ENCODE data around the gene E2F1. TPM values are rescaled to one million over a fixed set of nuclear protein-coding genes. Genes with fewer than 3 reads are reported as not detected.

The E2F1 gene
- total and polyA plus RNA-seq, 2 of the 4 experiments (the other 2 are of a cell fraction) = 10.9 to 14.0 TPM

DNA sequence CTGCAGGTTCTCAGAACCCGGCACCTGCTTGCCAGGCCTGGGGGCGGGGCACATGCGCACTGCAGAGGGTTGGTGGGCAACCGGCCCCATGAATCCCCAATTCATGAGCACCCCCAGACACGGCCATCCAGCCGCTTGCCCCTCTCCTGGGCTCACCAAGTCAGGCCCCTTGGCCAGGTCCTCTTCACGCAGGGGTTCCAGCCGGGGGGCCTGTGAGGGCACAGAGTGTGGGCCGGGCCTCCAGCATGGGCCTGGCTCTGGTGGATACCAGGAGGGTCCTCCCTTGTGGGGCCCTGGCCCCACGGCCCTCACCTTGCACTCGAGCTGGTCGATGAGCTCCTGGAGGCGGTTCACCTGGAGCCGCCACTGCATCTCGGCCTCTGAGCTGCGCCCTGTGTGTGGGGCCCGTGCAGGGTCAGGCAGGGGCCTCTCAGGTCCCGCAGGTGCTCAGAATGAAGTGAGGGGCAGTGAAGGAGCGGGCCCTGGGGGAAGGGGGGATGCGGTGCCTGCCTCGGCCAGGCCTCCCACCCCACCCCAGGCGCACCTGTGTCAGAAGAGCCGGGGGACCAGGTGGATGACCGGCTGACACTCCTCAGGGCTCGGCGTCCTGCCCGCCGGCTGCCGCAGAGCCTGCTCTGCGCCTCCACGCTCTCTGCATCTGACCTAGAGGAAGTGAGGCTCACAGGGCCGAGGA, 26.7 kb downstream of the E2F1 start:
- Histone ChIP-seq H3K4me1 (ENCODE audit: control insufficient read depth, insufficient read depth, low read length) (peaks cover 11% of the 10 kb centered on the region), H4K20me1 (ENCODE audit: insufficient read depth, low read length) (no peaks in the 10 kb centered on the region), H4K91ac (ENCODE audit: insufficient read depth, low read depth, low read length) (no peak overlapping the region), H2BK15ac (ENCODE audit: low read depth, low read length) (no peak overlapping the region), H2AK5ac (ENCODE audit: low read depth, low read length) (no peak overlapping the region), H3K9ac (ENCODE audit: low read depth, low read length) (no peak overlapping the region), H3K4me2 (ENCODE audit: low read depth, low read length) (no peak overlapping the region), H3K79me1 (ENCODE audit: low read depth in 1 of 2, low read length in 2 of 2) (peaks cover 7 to 23% of the 10 kb centered on the region in 2 experiments; a peak in 3 of 4 replicates), H3K9me3 (ENCODE audit: control insufficient read depth, insufficient read depth, low read length) (no peaks in the 10 kb centered on the region), H3K4ac (ENCODE audit: low read depth, low read length) (no peak overlapping the region), H4K8ac (ENCODE audit: low read depth in 2 of 2, low read length in 2 of 2) (no peak overlapping the region), H2AFZ (replicated peaks; ENCODE audit: low read length, poor library complexity) (no peak overlapping the region), H3K27ac (ENCODE audit: insufficient read depth, low read length) (no peak overlapping the region), H3K9me1 (ENCODE audit: insufficient read depth, low read length) (peaks cover 16% of the 10 kb centered on the region), H3K18ac (ENCODE audit: low read depth, low read length) (no peak overlapping the region), H2BK20ac (ENCODE audit: low read depth, low read length) (no peak overlapping the region), H3K23ac (ENCODE audit: low read depth, low read length) (no peak overlapping the region), H4K5ac (ENCODE audit: low read depth, low read length) (no peak overlapping the region), H2BK120ac (ENCODE audit: low read depth, low read length) (no peak overlapping the region), H3K4me3 (ENCODE audit: insufficient read depth, low read depth, low read length) (no peak overlapping the region), H3K36me3 (ENCODE audit: control insufficient read depth, insufficient read depth, low read length) (peaks cover 19% of the 10 kb centered on the region; the same call in 1 of the 2 replicates), H3K56ac (ENCODE audit: extremely low read depth, insufficient read depth, low read length) (no peak overlapping the region), H3K14ac (replicated peaks; ENCODE audit: low read depth, low read length) (no peak overlapping the region), H2BK5ac (ENCODE audit: low read depth, low read length, poor library complexity, severe bottlenecking) (no peak overlapping the region), H2AK9ac (replicated peaks; ENCODE audit: low read depth, low read length, poor library complexity) (no peak overlapping the region), H3K27me3 (ENCODE audit: control insufficient read depth, insufficient read depth, low read length) (no peaks in the 10 kb centered on the region)
- TF ChIP-seq, protein P1, sequence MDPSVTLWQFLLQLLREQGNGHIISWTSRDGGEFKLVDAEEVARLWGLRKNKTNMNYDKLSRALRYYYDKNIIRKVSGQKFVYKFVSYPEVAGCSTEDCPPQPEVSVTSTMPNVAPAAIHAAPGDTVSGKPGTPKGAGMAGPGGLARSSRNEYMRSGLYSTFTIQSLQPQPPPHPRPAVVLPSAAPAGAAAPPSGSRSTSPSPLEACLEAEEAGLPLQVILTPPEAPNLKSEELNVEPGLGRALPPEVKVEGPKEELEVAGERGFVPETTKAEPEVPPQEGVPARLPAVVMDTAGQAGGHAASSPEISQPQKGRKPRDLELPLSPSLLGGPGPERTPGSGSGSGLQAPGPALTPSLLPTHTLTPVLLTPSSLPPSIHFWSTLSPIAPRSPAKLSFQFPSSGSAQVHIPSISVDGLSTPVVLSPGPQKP (IDR thresholded peaks at IDR 0.05; ENCODE audit: borderline replicate concordance, low read depth, low read length) = no peak
- TF ChIP-seq SMC3 (IDR thresholded peaks at IDR 0.05; ENCODE audit: low read depth, low read length) (no peak), MAFK (IDR thresholded peaks at IDR 0.05; ENCODE audit: low read depth, low read length) (no peak), CEBPB (IDR thresholded peaks at IDR 0.05; ENCODE audit: low read depth, low read length) (no peak), CHD1 (IDR thresholded peaks at IDR 0.05; ENCODE audit: low read depth, low read length) (no peak), RAD21 (IDR thresholded peaks at IDR 0.05; ENCODE audit: low read length) (no peak), FOS (IDR thresholded peaks at IDR 0.05; ENCODE audit: low read depth, low read length) (no peak), BHLHE40 (IDR thresholded peaks at IDR 0.05; ENCODE audit: low read depth, low read length) (no peak), MXI1 (IDR thresholded peaks at IDR 0.05; ENCODE audit: borderline replicate concordance, low read depth, low read length) (no peak), MAZ (IDR thresholded peaks at IDR 0.05; ENCODE audit: borderline replicate concordance, low read depth, low read length) (no peak), NFE2L2 (IDR thresholded peaks at IDR 0.05; ENCODE audit: low read depth, low read length) (no peak), POLR2A (IDR thresholded peaks at IDR 0.05; ENCODE audit: low read depth, low read length) (no peak), RCOR1 (IDR thresholded peaks at IDR 0.05; ENCODE audit: insufficient replicate concordance, low read length) (no peak), RFX5 (IDR thresholded peaks at IDR 0.05; ENCODE audit: low read depth, low read length) (no peak)
- TF ChIP-seq, protein P2, sequence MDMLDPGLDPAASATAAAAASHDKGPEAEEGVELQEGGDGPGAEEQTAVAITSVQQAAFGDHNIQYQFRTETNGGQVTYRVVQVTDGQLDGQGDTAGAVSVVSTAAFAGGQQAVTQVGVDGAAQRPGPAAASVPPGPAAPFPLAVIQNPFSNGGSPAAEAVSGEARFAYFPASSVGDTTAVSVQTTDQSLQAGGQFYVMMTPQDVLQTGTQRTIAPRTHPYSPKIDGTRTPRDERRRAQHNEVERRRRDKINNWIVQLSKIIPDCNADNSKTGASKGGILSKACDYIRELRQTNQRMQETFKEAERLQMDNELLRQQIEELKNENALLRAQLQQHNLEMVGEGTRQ (IDR thresholded peaks at IDR 0.05; ENCODE audit: low read depth, low read length) = no peak
- TF ChIP-seq, protein P3, sequence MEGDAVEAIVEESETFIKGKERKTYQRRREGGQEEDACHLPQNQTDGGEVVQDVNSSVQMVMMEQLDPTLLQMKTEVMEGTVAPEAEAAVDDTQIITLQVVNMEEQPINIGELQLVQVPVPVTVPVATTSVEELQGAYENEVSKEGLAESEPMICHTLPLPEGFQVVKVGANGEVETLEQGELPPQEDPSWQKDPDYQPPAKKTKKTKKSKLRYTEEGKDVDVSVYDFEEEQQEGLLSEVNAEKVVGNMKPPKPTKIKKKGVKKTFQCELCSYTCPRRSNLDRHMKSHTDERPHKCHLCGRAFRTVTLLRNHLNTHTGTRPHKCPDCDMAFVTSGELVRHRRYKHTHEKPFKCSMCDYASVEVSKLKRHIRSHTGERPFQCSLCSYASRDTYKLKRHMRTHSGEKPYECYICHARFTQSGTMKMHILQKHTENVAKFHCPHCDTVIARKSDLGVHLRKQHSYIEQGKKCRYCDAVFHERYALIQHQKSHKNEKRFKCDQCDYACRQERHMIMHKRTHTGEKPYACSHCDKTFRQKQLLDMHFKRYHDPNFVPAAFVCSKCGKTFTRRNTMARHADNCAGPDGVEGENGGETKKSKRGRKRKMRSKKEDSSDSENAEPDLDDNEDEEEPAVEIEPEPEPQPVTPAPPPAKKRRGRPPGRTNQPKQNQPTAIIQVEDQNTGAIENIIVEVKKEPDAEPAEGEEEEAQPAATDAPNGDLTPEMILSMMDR (conservative IDR thresholded peaks at IDR 0.05; ENCODE audit: low read depth, low read length) = no peak
- CTCF ChIA-PET = no interaction called here
- ATAC-seq (ENCODE audit: low read depth) (no peak), DNase-seq (no peak)
- dilution Hi-C loops (cut with HindIII; ENCODE audit: low sequenced_read_pairs, unreplicated experiment) = no loop called here
- intact Hi-C loops (cut with micrococcal nuclease) = loop anchor here (10.0 kb wide), 1 partner anchor 155 kb away; the partner anchor contains the start of gene CHMP4B
- WGBS, 2 experiments (ENCODE audit: extremely low coverage in 2 of 2, insufficient read length in 1 of 2) = 99% methylated on average over 13 of the region's 32 CpGs; no CpG with 5 or more reads in 1 of the 2 experiments
- in situ Hi-C loops (cut with MboI; ENCODE audit: low sequenced_read_pairs) = no loop called here
- POLR2A ChIA-PET (ENCODE audit: unreplicated experiment) = no interaction called here
- BruUV-seq (replicated peaks) = no TSS peak
